NCI-H460 (cell line): ENCODE results near the gene ZNF407. TPM values are rescaled to one million over a fixed set of nuclear protein-coding genes. Genes with fewer than 3 reads are reported as not detected.

Experiments
- DNase-seq: peaks from one replicate; pipeline ENCODE4 v3.0.0-alpha.2; 2016; ENCODE audit warnings: low read depth; ENCODE audit errors: extremely low read depth
- total RNA-seq: library from RNA; depleted of rRNA; stranded (reverse); fragments of >200 nt; shearing (Covaris generic); gene quantifications from 2 replicates; pipeline ENCODE4 v1.2.3, GENCODE V29; 2014

Gene ZNF407
- total RNA-seq, 1 experiment from 2014 or later: 5.7 TPM

- DNase-seq: no peak
Observed at GRCh38 chr18:75057169-75057960, 459.7 kb downstream of the ZNF407 start.

- no peak for DNase-seq
Observed at GRCh38 chr18:75060185-75060584, 462.5 kb downstream of the ZNF407 start.

- DNase-seq: no peak
Observed at GRCh38 chr18:75062297-75062886, 464.7 kb downstream of the ZNF407 start.

GRCh38 chr18:75063196-75063595 lies 465.5 kb downstream of the ZNF407 start:
- no peak for DNase-seq

GRCh38 chr18:75063615-75064512 lies 466.2 kb downstream of the ZNF407 start:
- DNase-seq: no peak

- DNase-seq: no peak
Observed at GRCh38 chr18:75064513-75064905, 466.8 kb downstream of the ZNF407 start.

- DNase-seq: no peak
Observed at GRCh38 chr18:75065251-75066000, 467.8 kb downstream of the ZNF407 start.

- DNase-seq: no peak
Observed at GRCh38 chr18:75066021-75066880, 468.6 kb downstream of the ZNF407 start.

- no peak for DNase-seq
Observed at GRCh38 chr18:75066936-75067335, 469.3 kb downstream of the ZNF407 start.

- no peak for DNase-seq
Observed at GRCh38 chr18:75067996-75068645, 470.5 kb downstream of the ZNF407 start.

GRCh38 chr18:75068682-75069435 lies 471.2 kb downstream of the ZNF407 start:
- DNase-seq: no peak

- no peak for DNase-seq
Observed at GRCh38 chr18:75070235-75070624, 472.6 kb downstream of the ZNF407 start.

- DNase-seq: peak; percentile 17
Observed at GRCh38 chr18:75070625-75071483, 473.2 kb downstream of the ZNF407 start.

GRCh38 chr18:75071484-75071785 lies 473.8 kb downstream of the ZNF407 start:
- no peak for DNase-seq

- no peak for DNase-seq
Observed at GRCh38 chr18:75071866-75072671, 474.4 kb downstream of the ZNF407 start.

GRCh38 chr18:75072672-75073371 lies 475.2 kb downstream of the ZNF407 start:
- no peak for DNase-seq
